ENCODE data around the gene DYNLT2.

Gene DYNLT2

DNA sequence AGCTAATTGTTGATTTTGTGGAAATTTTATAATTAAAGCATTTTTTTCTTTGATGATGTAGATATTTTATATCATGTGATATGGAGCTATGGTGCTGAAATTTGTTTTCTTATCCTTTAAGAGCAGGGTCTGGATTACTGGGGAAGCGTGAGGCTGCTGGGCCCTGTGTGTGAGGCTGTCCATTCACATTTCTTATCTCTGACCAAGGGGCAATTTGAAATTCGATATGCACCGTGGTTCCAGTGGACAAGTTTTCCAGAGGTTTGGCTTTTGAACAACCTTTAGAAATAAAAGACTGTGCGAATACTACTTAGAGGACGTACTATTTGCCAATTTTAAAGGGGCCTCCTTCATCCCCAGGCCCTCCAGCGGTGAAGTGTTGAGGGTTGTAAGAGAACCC lies 3.8 kb upstream of the DYNLT2 start:
- Histone ChIP-seq H3K9me3 (ENCODE audit: control insufficient read depth, low read depth, low read length) (no peaks in the 10 kb centered on the region), H3K4me3 (ENCODE audit: low read length) (no peak overlapping the region), H3K9ac (ENCODE audit: low read length) (no peak overlapping the region), H3K4me1 (ENCODE audit: control insufficient read depth, low read depth, low read length) (peaks cover 11% of the 10 kb centered on the region), H3K27ac (ENCODE audit: low read length) (no peak overlapping the region), H3K36me3 (ENCODE audit: control insufficient read depth, low read depth, low read length) (peaks cover 20% of the 10 kb centered on the region), H3K27me3 (ENCODE audit: control insufficient read depth, insufficient read depth, low read length) (no peaks in the 10 kb centered on the region)

DNA sequence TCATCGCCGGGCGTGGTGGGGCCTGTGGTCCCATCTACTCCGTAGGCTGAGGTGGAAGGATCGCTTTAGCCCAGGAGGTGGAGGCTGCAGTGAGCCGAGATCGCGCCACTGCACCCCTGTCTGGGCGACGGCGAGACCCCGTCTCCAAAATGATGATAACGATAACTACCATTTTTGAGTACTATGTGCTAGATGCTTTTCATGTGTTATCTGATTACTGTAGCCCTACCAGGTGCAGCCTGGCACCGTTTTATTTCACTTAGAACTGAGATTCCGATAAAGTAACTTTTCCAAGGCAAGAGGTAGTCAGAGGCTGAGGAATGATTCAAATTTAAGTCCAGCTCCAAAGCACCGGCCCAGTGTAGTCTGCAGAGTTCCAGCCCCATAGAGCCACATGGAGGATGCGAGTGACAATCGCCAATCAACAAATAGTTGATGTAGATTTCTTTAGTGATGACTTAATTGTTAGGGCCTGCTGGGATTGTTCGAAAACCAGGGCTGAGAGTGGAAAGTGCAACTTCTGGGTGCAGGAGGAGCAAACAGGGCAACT lies 777 bp upstream of the DYNLT2 start:
- Histone ChIP-seq H3K27ac (ENCODE audit: low read length) (peak overlapping the region; percentile 91), H3K4me1 (ENCODE audit: control insufficient read depth, low read depth, low read length) (peaks cover 11% of the 10 kb centered on the region), H3K4me3 (ENCODE audit: low read length) (peak overlapping the region; percentile 62), H3K36me3 (ENCODE audit: control insufficient read depth, low read depth, low read length) (no peaks in the 10 kb centered on the region), H3K27me3 (ENCODE audit: control insufficient read depth, insufficient read depth, low read length) (no peaks in the 10 kb centered on the region), H3K9me3 (ENCODE audit: control insufficient read depth, low read depth, low read length) (no peaks in the 10 kb centered on the region), H3K9ac (ENCODE audit: low read length) (peak overlapping the region; percentile 88)

DNA sequence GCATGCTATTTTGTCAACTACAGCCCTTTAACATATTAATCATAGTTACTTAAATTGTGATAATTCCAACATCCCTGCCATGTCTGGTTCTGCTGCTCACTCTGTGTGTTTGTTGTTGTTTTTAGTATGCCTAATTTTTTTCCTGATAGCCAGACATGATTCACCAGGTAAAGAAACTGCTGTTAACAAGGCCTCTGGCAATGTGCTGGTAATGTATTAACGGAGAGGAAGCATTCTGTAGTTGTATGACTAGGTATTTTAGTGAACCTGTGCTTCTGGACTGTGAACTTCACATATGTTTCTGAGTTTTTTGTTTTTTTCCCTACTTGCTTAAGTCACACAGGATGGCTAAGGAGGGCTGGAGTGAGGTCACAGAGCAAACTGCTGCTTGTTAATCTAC lies 4.8 kb downstream of the DYNLT2 start:
- Histone ChIP-seq H3K9me3 (ENCODE audit: control insufficient read depth, low read depth, low read length) (no peaks in the 10 kb centered on the region), H3K27ac (ENCODE audit: low read length) (no peak overlapping the region)

GRCh38 chr6:169745405-169745804 lies 6.0 kb downstream of the DYNLT2 start:
- H3K4me3 ChIP-seq (ENCODE audit: low read length), result no peak overlapping the region

More for the DNA sequence above, 4.8 kb downstream of the DYNLT2 start:
- Histone ChIP-seq H3K4me1 (ENCODE audit: control insufficient read depth, low read depth, low read length) (no peaks in the 10 kb centered on the region), H3K27me3 (ENCODE audit: control insufficient read depth, insufficient read depth, low read length) (no peaks in the 10 kb centered on the region), H3K4me3 (ENCODE audit: low read length) (no peak overlapping the region), H3K36me3 (ENCODE audit: control insufficient read depth, low read depth, low read length) (no peaks in the 10 kb centered on the region), H3K9ac (ENCODE audit: low read length) (no peak overlapping the region)

DNA sequence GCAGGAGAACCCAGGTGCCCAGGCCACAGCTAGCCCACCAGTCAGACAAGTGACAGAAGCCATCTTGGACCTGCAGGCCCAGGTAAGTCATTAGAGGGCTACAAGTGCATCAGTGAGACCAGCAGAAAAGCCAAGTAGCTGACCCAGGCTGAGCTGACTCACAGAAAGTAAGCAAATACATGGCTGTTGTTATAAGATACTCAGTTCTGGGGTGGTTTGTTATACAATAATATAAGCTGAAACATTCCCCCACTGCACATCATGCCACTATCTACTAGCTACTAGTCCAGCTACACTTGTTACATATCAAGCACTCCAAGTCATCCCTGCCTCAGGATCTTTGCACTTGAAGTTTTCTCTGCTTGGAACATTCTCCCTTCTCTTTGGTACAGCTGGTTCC lies 10.0 kb downstream of the DYNLT2 start:
- Histone ChIP-seq H3K27me3 (ENCODE audit: control insufficient read depth, insufficient read depth, low read length) (no peaks in the 10 kb centered on the region), H3K36me3 (ENCODE audit: control insufficient read depth, low read depth, low read length) (no peaks in the 10 kb centered on the region), H3K4me1 (ENCODE audit: control insufficient read depth, low read depth, low read length) (no peaks in the 10 kb centered on the region), H3K4me3 (ENCODE audit: low read length) (no peak overlapping the region), H3K27ac (ENCODE audit: low read length) (no peak overlapping the region), H3K9me3 (ENCODE audit: control insufficient read depth, low read depth, low read length) (no peaks in the 10 kb centered on the region), H3K9ac (ENCODE audit: low read length) (no peak overlapping the region)

More at GRCh38 chr6:169745405-169745804, 6.0 kb downstream of the DYNLT2 start:
- no peaks in the 10 kb centered on the region for H3K4me1 ChIP-seq (ENCODE audit: control insufficient read depth, low read depth, low read length)
- no peaks in the 10 kb centered on the region for H3K9me3 ChIP-seq (ENCODE audit: control insufficient read depth, low read depth, low read length)
- H3K9ac ChIP-seq (ENCODE audit: low read length), result no peak overlapping the region
- H3K27ac ChIP-seq (ENCODE audit: low read length), result no peak overlapping the region
- H3K27me3 ChIP-seq (ENCODE audit: control insufficient read depth, insufficient read depth, low read length), result no peaks in the 10 kb centered on the region
- H3K36me3 ChIP-seq (ENCODE audit: control insufficient read depth, low read depth, low read length), result no peaks in the 10 kb centered on the region

DNA sequence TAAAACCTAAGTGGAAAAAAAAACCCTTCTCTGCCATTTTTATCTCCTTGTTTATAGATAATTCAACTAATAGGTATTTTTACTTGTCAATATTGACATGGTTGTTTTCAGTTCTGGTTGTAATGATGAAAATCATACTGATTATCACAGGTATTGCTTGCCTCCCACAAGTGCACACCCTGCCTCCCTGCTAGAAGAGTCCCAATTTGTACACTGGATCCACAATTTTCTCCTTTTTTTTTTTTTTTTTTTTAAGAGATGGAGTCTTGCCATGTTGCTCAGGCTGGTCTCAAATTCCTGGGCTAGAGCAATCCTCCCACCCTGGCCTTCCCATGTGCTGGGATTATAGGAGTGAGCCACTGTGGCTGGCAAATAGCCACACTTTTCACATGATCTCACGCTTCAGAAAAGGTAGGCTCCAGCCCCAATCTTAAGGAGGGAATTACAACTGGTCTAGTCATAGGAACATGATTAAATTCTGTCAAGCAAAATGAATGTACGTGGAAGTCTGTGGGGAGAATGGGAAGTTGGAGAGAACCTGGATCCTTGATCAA lies 12.3 kb downstream of the DYNLT2 start:
- no peaks in the 10 kb centered on the region for H3K27me3 ChIP-seq (ENCODE audit: control insufficient read depth, insufficient read depth, low read length)
- H3K9ac ChIP-seq (ENCODE audit: low read length), result no peak overlapping the region
- H3K36me3 ChIP-seq (ENCODE audit: control insufficient read depth, low read depth, low read length), result no peaks in the 10 kb centered on the region
- H3K27ac ChIP-seq (ENCODE audit: low read length), result no peak overlapping the region
- H3K9me3 ChIP-seq (ENCODE audit: control insufficient read depth, low read depth, low read length), result no peaks in the 10 kb centered on the region
- no peak overlapping the region for H3K4me3 ChIP-seq (ENCODE audit: low read length)
- no peaks in the 10 kb centered on the region for H3K4me1 ChIP-seq (ENCODE audit: control insufficient read depth, low read depth, low read length)

- Histone ChIP-seq H3K9me3 (ENCODE audit: control insufficient read depth, low read depth, low read length) (no peaks in the 10 kb centered on the region), H3K27me3 (ENCODE audit: control insufficient read depth, insufficient read depth, low read length) (no peaks in the 10 kb centered on the region), H3K9ac (ENCODE audit: low read length) (no peak overlapping the region), H3K36me3 (ENCODE audit: control insufficient read depth, low read depth, low read length) (no peaks in the 10 kb centered on the region), H3K4me3 (ENCODE audit: low read length) (no peak overlapping the region), H3K27ac (ENCODE audit: low read length) (no peak overlapping the region), H3K4me1 (ENCODE audit: control insufficient read depth, low read depth, low read length) (no peaks in the 10 kb centered on the region)
Measured at GRCh38 chr6:169738204-169738975, 13.0 kb downstream of the DYNLT2 start.

- peaks cover 5% of the 10 kb centered on the region for H3K4me1 ChIP-seq (ENCODE audit: control insufficient read depth, low read depth, low read length)
- no peaks in the 10 kb centered on the region for H3K27me3 ChIP-seq (ENCODE audit: control insufficient read depth, insufficient read depth, low read length)
- no peaks in the 10 kb centered on the region for H3K36me3 ChIP-seq (ENCODE audit: control insufficient read depth, low read depth, low read length)
- no peaks in the 10 kb centered on the region for H3K9me3 ChIP-seq (ENCODE audit: control insufficient read depth, low read depth, low read length)
- H3K4me3 ChIP-seq (ENCODE audit: low read length), result no peak overlapping the region
- no peak overlapping the region for H3K27ac ChIP-seq (ENCODE audit: low read length)
- no peak overlapping the region for H3K9ac ChIP-seq (ENCODE audit: low read length)
Measured at GRCh38 chr6:169729961-169730360, 21.4 kb downstream of the DYNLT2 start.

- Histone ChIP-seq H3K4me3 (ENCODE audit: low read length) (no peak overlapping the region), H3K27me3 (ENCODE audit: control insufficient read depth, insufficient read depth, low read length) (peaks cover 11% of the 10 kb centered on the region), H3K4me1 (ENCODE audit: control insufficient read depth, low read depth, low read length) (peaks cover 12% of the 10 kb centered on the region), H3K27ac (ENCODE audit: low read length) (no peak overlapping the region), H3K9ac (ENCODE audit: low read length) (no peak overlapping the region), H3K36me3 (ENCODE audit: control insufficient read depth, low read depth, low read length) (no peaks in the 10 kb centered on the region), H3K9me3 (ENCODE audit: control insufficient read depth, low read depth, low read length) (no peaks in the 10 kb centered on the region)
Measured at GRCh38 chr6:169726963-169727362, 24.4 kb downstream of the DYNLT2 start.

DNA sequence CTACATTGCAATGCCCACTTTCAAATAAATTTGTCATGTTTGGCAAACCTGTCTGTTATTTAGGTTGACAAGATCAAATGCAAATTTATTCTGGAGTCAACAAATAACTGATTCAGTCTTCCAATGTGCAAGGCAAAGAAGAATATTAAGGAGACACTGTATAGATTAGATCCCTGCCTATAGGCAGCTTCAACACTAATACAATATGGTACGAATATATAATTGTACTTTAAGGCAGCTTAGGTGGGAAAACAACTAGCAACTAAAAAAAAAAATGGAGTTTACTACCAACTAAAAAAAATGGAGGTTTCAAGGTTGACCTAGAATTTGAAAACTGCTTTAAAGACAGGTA lies 25.3 kb downstream of the DYNLT2 start:
- H3K9me3 ChIP-seq (ENCODE audit: control insufficient read depth, low read depth, low read length), result no peaks in the 10 kb centered on the region
- peak overlapping the region; percentile 96 for H3K9ac ChIP-seq (ENCODE audit: low read length)
- H3K27me3 ChIP-seq (ENCODE audit: control insufficient read depth, insufficient read depth, low read length), result peaks cover 11% of the 10 kb centered on the region
- peak overlapping the region; percentile 87 for H3K4me3 ChIP-seq (ENCODE audit: low read length)
- no peaks in the 10 kb centered on the region for H3K36me3 ChIP-seq (ENCODE audit: control insufficient read depth, low read depth, low read length)
- peaks cover 14% of the 10 kb centered on the region for H3K4me1 ChIP-seq (ENCODE audit: control insufficient read depth, low read depth, low read length)
- no peak overlapping the region for H3K27ac ChIP-seq (ENCODE audit: low read length)

- peak overlapping the region; percentile 75 for H3K27ac ChIP-seq (ENCODE audit: low read length)
- H3K4me1 ChIP-seq (ENCODE audit: control insufficient read depth, low read depth, low read length), result peaks cover 14% of the 10 kb centered on the region
- peaks cover 11% of the 10 kb centered on the region for H3K27me3 ChIP-seq (ENCODE audit: control insufficient read depth, insufficient read depth, low read length)
- peak overlapping the region; percentile 87 for H3K4me3 ChIP-seq (ENCODE audit: low read length)
- peak overlapping the region; percentile 96 for H3K9ac ChIP-seq (ENCODE audit: low read length)
- H3K9me3 ChIP-seq (ENCODE audit: control insufficient read depth, low read depth, low read length), result no peaks in the 10 kb centered on the region
- H3K36me3 ChIP-seq (ENCODE audit: control insufficient read depth, low read depth, low read length), result no peaks in the 10 kb centered on the region
Measured at GRCh38 chr6:169725125-169726048, 26.0 kb downstream of the DYNLT2 start.
